OCI-LY3 (cell line): Measurements from ENCODE around the gene PAFAH1B2.

Source experiments
- CTCF ChIP-seq: fragments of 200-600, 300-600 bp; sonication (generic); IDR thresholded peaks from 2 replicates; pipeline ENCODE4 v1.5.1; 2014; ENCODE audit warnings: antibody characterized with exemption, low read length, low read depth
- EZH2phosphoT487 ChIP-seq: fragments of 200-600 bp; shearing (Covaris generic); IDR thresholded peaks from 2 replicates; pipeline ENCODE4 v1.6.1; 2018; ENCODE audit warnings: antibody characterized with exemption, mixed run types, low read depth

- TF ChIP-seq CTCF (no peak), EZH2phosphoT487 (no peak)
These were observed 76.5 kb downstream of the PAFAH1B2 start for GRCh38 chr11:117220568-117220967.
